Eye (tissue), 1 donor: ENCODE measurements around the gene GPATCH8.
A peak's percentile ranks its signal among the peaks of the same experiment; 100 is the strongest.

Experiments used
- DNase-seq: peaks from one replicate; pipeline ENCODE4 v3.0.0-alpha.2; 2015

GPATCH8 gene

GRCh38 chr17:44352828-44353671, 150.2 kb downstream of the GPATCH8 start:
- peak; percentile 44 for DNase-seq

GRCh38 chr17:44351961-44352827, 151.0 kb downstream of the GPATCH8 start:
- DNase-seq = no peak

- DNase-seq = no peak
Measured at GRCh38 chr17:44351464-44351863, 151.7 kb downstream of the GPATCH8 start.

- peak; percentile 89 for DNase-seq
Measured at GRCh38 chr17:44350733-44351226, 152.4 kb downstream of the GPATCH8 start.

- no peak for DNase-seq
Measured at GRCh38 chr17:44349553-44350070, 153.6 kb downstream of the GPATCH8 start.

- DNase-seq = no peak
Measured at GRCh38 chr17:44348988-44349364, 154.2 kb downstream of the GPATCH8 start.

- no peak for DNase-seq
Measured at GRCh38 chr17:44348234-44348987, 154.8 kb downstream of the GPATCH8 start.
